Stimulated activated CD8-positive, alpha-beta memory T cell treated with anti-CD3 and anti-CD28 coated beads, Interleukin-4, amount 100 ng/mL, for 48 hours (primary cell): ENCODE data around the gene RIPK3.

Source experiments
- DNase-seq: peaks from one replicate; pipeline ENCODE4 v3.0.0-alpha.2; 2020

RIPK3 gene

DNA sequence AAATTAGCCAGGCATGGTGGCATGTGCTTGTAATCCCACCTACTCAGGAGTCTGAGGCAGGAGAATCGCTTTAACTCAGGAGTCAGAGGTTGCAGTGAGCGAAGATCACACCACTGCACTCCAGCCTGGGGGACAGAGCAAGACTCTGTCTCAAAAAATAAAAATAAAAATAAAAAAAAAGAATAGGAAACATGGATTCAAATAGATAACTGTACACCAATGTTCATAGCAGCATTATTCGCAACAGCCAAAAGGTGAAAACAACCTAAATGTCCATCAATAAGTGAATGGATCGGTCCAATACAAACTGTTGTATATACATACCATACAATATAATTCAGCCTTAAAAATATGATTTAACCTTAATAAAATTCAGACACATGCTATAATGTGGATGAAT is 3.1 kb upstream of the RIPK3 start:
- no peak for DNase-seq

DNA sequence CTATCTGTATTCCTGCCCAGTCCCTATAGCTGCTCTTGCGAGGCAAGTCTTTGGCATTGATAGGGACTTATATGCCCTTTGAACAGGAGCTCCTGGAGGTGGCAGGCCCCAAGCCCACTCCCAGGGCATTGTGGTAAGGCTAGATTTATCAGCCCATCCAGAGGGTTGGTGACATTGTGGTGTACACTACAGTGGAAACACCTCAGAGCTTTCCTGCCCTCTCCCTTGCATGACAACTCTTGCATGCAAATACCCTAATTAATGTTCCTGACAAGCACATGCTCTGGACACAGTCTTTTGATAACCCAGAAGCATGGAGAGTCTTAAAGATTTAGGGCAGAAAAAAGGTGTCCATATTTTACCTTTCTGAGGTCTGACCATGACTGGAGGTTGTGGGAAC is 815 bp upstream of the RIPK3 start:
- no peak for DNase-seq

DNA sequence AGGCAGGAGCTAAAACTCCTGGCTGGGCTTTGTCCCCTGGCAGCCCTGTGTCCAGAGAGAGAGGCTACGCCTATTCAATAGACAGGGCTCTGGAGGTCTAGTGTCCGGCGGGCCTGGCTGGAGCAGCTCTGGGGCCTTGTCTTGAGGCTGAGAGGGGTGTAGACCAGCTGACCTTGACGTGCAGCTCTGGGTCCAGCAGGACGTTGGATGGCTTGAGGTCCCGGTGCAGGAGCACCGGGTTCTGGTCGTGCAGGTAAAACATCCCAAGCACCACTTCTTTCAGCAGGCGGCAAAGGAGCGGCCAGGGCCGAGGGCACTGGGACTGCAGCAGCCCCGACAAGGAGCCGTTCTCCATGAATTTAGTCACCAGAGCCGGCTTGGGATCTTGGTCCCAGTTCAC is 948 bp downstream of the RIPK3 start:
- DNase-seq, result no peak

GRCh38 chr14:24337824-24338175 is 2.0 kb downstream of the RIPK3 start:
- no peak for DNase-seq

DNA sequence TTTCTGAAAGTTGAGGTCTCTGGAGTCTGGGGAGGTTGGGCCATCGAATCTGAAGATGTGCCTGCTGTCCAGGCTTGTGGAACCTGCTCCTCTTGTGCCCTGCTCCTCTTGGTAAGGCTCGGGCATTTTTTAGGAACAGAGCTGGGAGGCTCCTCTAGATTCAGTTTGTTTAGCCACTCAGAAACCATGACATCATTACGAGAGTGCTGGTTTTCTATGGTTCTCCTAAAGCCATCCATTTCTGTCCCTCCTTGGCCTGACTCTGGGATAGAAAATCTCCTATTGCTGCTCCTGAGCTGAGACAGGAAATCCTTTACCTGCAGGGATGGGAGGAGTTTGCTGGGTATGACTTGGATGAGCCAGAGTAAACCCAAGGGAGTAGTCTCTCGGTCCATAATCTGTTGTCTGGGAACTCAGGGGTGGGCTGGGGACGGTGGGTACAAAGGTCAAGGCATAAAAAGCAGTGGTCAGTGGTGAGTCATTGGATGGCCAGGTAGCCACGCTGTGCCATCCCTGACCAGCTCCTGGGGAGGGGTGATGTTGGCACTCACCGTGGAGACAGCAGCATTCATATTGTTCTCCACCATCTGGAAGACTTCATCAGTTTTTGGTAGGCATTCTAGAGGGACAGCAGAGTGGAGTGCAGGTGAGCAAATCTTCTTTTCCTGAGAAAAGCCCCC is 2.5 kb downstream of the RIPK3 start:
- no peak for DNase-seq

DNA sequence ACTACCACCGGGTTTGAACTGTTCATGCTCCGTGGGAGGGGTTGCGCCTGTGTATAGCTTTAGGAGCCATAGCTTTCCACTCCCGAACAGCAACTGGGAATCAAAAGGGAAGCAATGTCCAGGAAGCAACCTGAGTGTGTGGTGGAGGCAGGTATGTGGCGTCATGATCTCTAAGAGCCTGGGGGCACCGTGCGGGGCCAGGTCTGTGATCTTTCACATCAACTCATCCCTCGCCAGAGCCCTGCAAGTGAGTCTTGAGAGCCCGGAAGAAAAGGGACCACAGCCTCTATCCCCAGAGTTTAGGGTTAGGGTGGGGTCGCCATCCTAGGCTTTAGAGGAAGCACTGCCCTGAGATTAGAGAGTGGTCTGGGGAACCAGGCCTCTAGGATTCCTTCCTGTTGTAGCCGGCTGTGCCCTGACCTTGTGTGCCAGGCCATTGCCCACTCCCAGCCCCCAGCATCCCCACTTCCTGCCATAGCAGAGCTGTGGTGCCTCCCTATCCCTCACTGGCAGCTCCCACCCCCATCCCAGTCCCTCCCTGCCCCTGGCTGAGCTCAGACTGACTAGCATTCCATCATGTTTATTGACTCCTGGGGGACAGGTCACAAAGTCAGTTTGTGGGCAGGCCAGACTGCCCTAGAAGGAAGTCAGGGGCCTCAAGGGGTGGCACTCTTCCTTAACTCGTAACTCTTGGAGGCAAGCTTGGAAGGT is 4.2 kb downstream of the RIPK3 start:
- no peak for DNase-seq

DNA sequence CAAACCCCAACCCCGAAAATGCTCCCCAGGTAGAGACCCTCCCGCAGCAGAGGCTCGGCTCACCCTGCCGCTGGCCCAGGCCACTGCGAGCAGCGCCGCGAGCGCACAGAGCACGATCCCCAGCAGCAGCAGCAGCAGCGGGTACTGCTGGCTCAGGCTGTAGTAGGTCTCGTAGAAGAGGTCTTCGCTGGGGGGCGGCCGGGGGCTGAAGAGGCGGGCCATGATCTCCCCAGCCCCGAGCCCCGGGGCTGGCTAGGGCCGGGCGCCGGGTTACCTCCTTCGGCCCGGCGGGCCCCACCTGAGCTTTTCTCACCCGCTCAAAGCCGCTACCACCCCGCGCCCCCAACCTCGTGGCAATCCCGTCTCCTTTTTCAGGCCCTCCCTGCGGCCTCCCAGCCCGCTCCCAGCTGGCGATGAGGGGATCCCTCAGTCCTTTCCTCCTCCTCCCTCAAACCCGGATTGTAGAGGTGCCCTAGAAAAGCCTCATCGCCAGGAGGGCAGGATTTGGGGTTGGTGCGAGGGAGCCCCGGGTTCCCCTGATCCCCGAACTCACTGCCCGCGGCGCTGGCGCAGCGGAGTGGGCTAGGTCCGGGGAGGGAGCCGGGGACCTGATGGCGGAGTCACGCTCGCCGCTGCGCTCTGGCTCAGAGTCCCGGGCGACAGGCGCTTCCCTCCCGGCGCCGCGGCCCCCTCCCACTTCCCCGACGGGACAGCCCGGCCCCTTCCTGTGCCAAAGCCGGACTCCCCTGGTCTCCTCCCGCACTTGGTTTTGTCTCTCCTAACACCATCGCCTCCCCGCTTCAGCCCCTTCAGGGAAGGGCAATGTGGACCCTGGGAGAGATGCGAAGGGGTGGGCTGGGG is 5.1 kb downstream of the RIPK3 start, which contains the start of gene ADCY4:
TSS of gene ADCY4 (minus strand) at position 641 of the 861 bp plus-strand sequence. CDS start at position 222, 419 bp downstream.
- DNase-seq, result no peak

DNA sequence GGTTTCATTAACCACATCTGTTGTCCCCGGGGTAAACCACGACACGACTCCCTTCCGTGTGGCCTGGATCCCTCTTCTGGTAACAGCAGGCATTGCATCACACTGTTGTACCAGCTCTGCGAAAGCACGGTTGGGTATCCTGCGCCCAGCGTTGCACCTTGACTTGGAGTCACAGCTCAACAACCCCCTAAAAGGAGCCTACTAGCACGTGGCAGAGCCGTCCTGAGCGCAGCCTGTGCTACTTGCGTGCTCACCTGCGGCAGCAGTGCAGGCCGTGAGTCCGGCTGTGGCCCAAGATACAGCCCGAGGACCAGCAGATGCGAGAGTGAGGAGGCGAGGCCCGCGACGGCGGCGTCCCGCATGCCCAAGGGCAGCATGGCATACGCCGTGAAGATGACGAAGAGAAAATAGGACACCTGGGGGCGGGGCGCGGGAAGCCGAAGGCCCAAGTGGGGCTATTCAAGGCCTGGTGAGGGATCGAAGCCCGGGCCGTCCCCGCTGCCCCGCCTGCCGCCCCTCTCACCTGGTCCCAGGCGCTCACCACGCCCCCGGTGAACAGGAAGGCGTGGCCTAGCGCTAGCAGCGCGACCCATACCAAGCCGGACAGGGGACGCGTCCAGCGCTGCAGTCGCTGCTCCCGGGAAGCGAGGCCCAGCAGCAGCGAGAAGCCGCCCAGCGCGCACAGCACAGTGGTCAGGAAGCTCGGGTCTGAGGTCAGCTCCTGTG is 7.4 kb downstream of the RIPK3 start:
- DNase-seq, result peak; percentile 83

- no peak for DNase-seq
Measured at GRCh38 chr14:24331731-24332267, 8.0 kb downstream of the RIPK3 start.

DNA sequence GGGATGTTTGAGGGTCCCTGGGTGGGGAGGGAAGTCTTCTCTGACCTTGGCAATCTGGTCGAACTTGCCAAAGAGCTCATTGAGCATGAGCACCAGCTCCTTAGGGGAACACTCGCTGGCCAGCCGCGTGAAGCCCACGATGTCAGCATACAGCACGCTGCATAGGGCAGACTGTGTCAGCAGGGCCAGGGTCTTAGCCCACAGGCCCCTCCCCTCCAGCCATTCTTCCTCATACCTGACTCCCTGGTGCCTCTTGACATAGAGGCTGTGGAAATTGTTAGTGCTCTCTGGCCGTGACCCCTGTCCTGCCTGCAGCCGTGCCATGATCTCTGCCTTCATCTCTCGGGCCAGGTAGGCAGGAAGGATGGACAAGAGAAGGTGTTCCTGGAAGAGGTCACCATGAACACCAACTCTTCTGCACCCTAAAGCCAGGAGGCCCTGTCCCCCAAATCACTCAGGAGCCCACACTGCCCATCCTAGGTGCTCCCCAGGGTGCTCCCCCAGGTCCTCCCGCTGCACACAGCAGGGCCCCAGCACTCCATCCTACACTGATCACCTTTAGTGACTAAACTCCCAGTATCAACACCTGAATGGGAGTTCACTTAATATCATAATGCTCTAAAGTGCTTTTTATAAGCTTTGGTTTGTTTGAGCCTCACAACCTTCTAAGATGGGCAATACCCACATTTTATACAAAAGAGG is 8.7 kb downstream of the RIPK3 start:
- no peak for DNase-seq

GRCh38 chr14:24329736-24330135 is 10.1 kb downstream of the RIPK3 start:
- peak; percentile 75 for DNase-seq

GRCh38 chr14:24329073-24329663 is 10.6 kb downstream of the RIPK3 start:
- DNase-seq, result no peak

DNA sequence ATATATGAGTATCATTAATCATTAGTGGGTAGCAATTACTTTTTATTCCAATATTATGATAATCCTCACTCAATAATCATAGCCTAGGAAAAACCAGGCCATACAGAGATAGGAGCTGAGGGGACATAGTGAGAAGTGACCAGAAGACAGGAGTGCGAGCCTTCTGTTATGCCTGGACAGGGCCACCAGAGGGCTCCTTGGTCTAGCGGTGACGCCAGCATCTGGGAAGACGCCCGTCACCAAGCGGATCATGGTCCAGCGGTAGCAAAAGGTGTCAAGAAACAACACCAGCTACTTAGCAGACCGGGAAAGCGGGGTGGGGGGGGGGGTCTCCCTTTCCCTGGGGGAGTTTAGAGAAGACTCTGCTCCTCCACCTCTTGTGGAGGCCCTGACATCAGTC is 11.9 kb downstream of the RIPK3 start:
- peak; percentile 54 for DNase-seq

DNA sequence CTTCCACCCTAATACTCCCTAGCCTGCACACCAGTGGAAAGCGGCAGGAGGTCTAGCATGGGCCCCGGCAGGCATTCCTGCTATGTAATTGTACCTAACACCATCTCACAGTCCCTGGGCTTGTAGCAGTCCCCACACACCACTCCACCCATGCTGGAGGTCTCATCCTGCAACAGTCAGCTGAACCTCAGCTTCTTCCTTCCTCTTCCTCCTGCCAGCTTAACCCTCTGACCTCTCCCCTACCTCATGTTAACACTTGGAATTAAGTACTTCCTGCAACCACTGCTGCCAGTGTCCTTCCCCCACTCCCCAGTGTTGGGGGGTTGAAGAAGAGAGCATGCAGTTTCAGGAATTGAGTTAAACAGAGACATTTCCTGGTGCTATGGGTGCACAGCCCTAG is 12.5 kb downstream of the RIPK3 start:
- no peak for DNase-seq

DNA sequence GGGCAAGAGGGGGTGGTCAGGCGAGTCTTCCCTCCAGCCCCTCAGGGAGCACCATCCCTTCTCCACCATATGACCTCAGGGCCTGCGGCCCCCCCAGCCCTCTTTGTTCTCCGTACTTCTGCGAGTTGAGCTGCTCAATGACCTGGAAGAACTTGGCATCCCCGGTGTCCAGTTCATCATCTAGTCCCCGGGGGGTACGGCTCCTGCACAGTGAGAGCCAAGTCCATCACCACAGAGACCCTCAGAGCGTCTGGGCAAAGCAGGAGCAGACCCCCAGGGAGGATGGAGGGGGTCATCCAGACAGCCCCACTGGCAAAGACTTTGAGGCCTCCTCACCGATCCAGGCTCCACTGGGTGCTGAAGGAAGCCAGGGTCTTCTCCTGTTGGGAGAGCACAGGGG is 13.8 kb downstream of the RIPK3 start:
- no peak for DNase-seq

- no peak for DNase-seq
Measured at GRCh38 chr14:24325041-24325530, 14.7 kb downstream of the RIPK3 start.

DNA sequence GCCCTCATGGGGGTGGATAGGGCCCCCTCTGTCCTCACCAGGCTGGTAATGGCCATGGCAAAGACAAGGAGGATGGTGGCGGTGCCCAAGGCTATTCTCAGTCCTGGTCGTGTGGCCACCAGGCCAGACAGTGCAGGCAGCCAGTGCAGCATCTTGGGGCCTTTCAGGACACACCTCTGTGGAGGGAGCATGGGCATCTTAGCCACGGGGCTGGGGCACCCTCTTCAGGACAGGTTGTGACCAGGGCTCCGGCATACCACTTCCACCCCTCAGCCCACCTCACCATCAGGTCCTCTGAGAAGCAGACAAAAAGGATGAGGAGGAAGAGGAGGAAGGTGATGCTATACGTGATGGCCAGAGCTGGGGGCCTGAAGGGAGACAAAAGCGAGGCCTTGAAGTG is 15.8 kb downstream of the RIPK3 start:
- DNase-seq, result no peak

DNA sequence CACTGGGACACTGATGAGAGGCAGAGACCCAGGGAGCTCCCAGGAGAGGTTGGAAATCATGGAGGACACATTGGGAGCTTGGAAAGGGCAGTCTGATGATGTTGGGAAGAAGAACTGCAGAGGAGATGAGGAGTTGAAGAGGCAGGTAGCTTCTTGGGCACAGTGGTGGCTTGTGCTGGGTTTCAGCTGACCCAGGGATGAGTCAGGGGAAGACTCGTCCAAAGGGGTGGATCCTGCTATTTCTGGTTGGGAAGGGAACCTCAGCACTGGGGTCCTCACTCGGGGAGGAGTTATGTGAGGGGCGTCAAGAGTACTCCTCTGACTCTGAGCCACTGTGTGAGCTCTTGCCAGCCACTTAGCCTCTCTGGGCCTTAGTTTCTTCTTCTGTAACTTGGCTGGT is 16.4 kb downstream of the RIPK3 start:
- no peak for DNase-seq

DNA sequence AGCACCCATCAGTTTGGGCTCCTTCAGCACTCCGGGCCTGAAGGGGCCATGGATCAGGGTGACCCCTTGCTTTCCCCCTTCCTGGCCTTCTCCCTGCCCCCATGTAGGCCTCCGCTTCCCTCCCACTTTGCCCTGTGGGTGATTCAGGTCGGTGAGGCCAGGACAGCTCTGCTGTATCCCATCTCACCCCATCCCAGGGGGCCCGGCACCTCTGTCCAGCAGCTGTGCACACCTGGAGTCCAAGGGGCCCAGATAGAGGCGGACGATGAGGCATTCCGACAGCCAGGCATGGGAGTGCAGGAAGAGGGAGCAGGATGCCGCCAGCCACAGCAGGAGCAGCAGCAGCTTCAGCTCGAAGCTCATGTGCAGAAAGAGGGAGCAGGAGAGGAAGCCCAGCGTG is 17.1 kb downstream of the RIPK3 start:
- no peak for DNase-seq

DNA sequence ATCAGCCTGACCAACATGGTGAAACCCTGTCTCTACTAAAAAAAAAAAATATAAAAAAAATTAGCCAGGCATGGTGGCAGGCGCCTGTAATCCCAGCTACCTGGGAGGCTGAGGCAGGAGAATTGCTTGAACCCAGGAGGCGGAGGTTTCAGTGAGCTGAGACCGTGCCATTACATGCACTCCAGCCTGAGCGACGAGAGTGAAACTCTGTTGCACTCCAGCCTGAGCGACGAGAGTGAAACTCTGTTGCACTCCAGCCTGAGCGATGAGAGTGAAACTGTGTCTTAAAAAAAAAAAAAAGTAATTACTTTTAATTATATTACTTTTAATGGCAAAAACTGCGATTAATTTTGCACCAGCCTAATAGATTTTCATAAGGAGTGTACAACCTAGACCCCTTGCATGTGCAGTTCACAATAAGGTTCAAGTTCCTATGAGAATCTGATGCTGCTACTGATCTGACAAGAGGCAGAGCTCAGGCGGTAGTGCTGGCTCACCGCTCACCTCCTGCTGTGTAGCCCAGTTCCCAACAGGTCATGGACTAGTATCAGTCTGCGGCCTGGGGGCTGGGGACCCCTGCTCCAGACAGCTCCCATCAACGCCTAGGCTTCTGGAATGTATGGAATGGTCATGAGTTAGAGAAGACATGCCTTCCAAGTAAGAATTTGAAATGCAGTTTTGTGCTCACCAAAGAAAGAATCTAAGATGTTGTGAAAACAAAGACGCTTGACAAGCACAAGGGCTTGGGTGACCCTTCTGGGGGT is 18.4 kb downstream of the RIPK3 start:
- DNase-seq, result no peak
